Natural killer cell (primary cell): ENCODE results near the gene FLT1. TPM values are rescaled to one million over a fixed set of nuclear protein-coding genes. Genes with fewer than 3 reads are reported as not detected.

Experiments
- ATAC-seq, 3 donors: fragments of 150-1000 bp in 2 of 3; fragments of 200-7000 bp in 1 of 3; cut with Tn5 transposase; 1 replicate in 1 of 3; 2 replicates in 2 of 3; pipeline ENCODE4 v1.10.0; 2021; ENCODE audit warnings: mild to moderate bottlenecking in 2 of 3, moderate library complexity in 2 of 3
- DNase-seq, 2 donors: peaks; one replicate each; pipeline versions ENCODE4 v3.0.0 to v3.0.0-alpha.2; 2013 to 2021; ENCODE audit warnings: mixed read lengths in 1 of 2
- H3K27ac ChIP-seq: one replicate; pipeline ENCODE4 v1.5.1; 2013; ENCODE audit warnings: mild to moderate bottlenecking, low read length
- H3K27me3 ChIP-seq: one replicate; pipeline ENCODE4 v1.6.1; 2013; ENCODE audit warnings: low read length; ENCODE audit not compliant: control insufficient read depth, insufficient read depth
- H3K36me3 ChIP-seq: one replicate; pipeline ENCODE4 v1.6.1; 2013; ENCODE audit warnings: low read length; ENCODE audit not compliant: control insufficient read depth, insufficient read depth
- H3K4me1 ChIP-seq: one replicate; pipeline ENCODE4 v1.6.1; 2013; ENCODE audit warnings: low read length; ENCODE audit not compliant: control insufficient read depth, insufficient read depth
- H3K4me3 ChIP-seq: one replicate; pipeline ENCODE4 v1.5.1; 2013; ENCODE audit warnings: low read length
- H3K9me3 ChIP-seq: one replicate; pipeline ENCODE4 v1.6.1; 2013; ENCODE audit warnings: low read length; ENCODE audit not compliant: control insufficient read depth, insufficient read depth
- H3K27ac Mint-ChIP-seq, 2 donors: one replicate each; pipeline ENCODE4 v1.8.0; 2022; ENCODE audit warnings: mild to moderate bottlenecking in 2 of 2, mixed read lengths in 2 of 2, moderate library complexity in 1 of 2
- H3K27me3 Mint-ChIP-seq, 2 donors: one replicate each; pipeline ENCODE4 v1.8.0; 2022; ENCODE audit warnings: low read depth in 2 of 2, mixed read lengths in 2 of 2
- H3K36me3 Mint-ChIP-seq: one replicate; pipeline ENCODE4 v1.8.0; 2022; ENCODE audit warnings: mixed read lengths
- H3K4me1 Mint-ChIP-seq, 2 donors: one replicate each; pipeline ENCODE4 v1.8.0; 2022; ENCODE audit warnings: mixed read lengths in 2 of 2
- H3K4me3 Mint-ChIP-seq: one replicate; pipeline ENCODE4 v1.8.0; 2022; ENCODE audit warnings: mild to moderate bottlenecking, moderate library complexity, mixed read lengths
- H3K9me3 Mint-ChIP-seq, 2 donors: one replicate each; pipeline ENCODE4 v1.8.0; 2022; ENCODE audit warnings: mixed read lengths in 2 of 2
- WGBS: methylation state at CpG from one replicate; pipeline ENCODE4 v1.1.7; 2013; ENCODE audit warnings: missing lambda C conversion rate; ENCODE audit not compliant: insufficient coverage; 5-methylcytosine and 5-hydroxymethylcytosine counted together
- intact Hi-C: fragments of 100-400 bp; cut with micrococcal nuclease; formaldehyde crosslinking; loops from one replicate; pipeline ENCODE4 v1.14.2; 2022
- total RNA-seq, 4 donors: library from RNA; stranded (reverse); fragments of 120-200 nt in 1 of 4; gene quantifications; one replicate each; pipeline versions ENCODE4 v1.2.3 to v1.2.4, GENCODE V29; 2013 to 2022
- TF ChIP-seq, protein P1 (sequence below): fragments of 200-600 bp; IDR thresholded peaks from one replicate; pipeline ENCODE4 v1.8.0; 2022; ENCODE audit warnings: antibody characterized with exemption

The FLT1 gene
- total RNA-seq, 3 donors from 2014 or later (not counting 1 experiment from before 2014, with no cell fraction given) = 0.05 to 0.43 (median 0.07) TPM

DNA sequence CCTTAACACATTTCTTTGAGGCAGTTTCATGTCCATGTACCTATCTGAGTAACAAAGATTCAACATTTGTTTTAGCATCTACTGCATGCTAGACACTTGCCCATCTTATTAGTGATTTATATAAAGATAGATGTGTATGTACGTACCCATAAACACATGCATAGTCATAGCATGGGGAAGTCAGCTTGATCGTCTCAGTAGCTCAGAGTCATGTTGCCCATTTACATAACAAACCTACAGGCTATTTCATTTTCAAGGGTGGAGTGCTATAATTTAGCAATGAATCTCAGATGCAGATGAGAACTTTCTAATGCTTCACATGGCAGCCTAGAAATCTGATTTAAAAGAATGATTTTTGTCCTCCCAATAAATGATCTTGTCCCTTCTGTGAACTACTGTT lies 23.5 kb downstream of the FLT1 start:
- Histone ChIP-seq H3K27ac (no peak overlapping the region), H3K27me3 (peaks cover 2% of the 10 kb centered on the region), H3K9me3 (no peaks in the 10 kb centered on the region), H3K4me3 (no peak overlapping the region), H3K4me1 (no peaks in the 10 kb centered on the region), H3K36me3 (no peaks in the 10 kb centered on the region)
- no peak for DNase-seq
- TF ChIP-seq, protein P1, sequence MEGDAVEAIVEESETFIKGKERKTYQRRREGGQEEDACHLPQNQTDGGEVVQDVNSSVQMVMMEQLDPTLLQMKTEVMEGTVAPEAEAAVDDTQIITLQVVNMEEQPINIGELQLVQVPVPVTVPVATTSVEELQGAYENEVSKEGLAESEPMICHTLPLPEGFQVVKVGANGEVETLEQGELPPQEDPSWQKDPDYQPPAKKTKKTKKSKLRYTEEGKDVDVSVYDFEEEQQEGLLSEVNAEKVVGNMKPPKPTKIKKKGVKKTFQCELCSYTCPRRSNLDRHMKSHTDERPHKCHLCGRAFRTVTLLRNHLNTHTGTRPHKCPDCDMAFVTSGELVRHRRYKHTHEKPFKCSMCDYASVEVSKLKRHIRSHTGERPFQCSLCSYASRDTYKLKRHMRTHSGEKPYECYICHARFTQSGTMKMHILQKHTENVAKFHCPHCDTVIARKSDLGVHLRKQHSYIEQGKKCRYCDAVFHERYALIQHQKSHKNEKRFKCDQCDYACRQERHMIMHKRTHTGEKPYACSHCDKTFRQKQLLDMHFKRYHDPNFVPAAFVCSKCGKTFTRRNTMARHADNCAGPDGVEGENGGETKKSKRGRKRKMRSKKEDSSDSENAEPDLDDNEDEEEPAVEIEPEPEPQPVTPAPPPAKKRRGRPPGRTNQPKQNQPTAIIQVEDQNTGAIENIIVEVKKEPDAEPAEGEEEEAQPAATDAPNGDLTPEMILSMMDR = no peak
- peak in 1 of 3 donors; percentile 45 for ATAC-seq
- no peak overlapping the region for H3K4me3 Mint-ChIP-seq
- H3K4me1 Mint-ChIP-seq = no peaks in the 10 kb centered on the region
- WGBS = no CpG with 5 or more reads among the region's 2 CpGs
- intact Hi-C loops = no loop called here
- H3K36me3 Mint-ChIP-seq = no peaks in the 10 kb centered on the region
- no peaks in the 10 kb centered on the region for H3K9me3 Mint-ChIP-seq
- H3K27ac Mint-ChIP-seq = no peak overlapping the region
- H3K27me3 Mint-ChIP-seq = peaks cover 0 to 6% of the 10 kb centered on the region in 2 donors

DNA sequence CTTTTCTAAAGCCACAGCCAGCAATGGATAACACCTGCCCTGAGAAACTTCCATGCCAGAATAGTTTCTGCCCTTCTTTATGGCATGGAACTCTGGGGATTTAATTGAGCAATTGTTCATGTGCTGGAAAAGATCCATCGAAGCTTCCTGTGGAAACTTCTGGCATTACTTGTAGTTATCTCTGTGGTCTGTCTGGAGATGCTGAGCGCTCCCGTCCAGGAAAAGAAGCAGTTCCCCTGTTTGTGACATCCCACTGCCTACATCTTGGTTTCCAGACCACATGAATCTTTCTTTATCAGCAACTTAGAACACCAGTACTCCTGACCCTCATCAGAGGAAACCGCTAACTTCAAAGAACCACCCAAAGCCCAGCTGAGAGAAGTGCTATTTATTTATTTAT lies 24.6 kb downstream of the FLT1 start:
- Mint-ChIP-seq H3K27ac (no peak overlapping the region), H3K4me3 (no peak overlapping the region), H3K27me3 (peaks cover 4 to 6% of the 10 kb centered on the region in 2 donors), H3K4me1 (no peaks in the 10 kb centered on the region), H3K9me3 (no peaks in the 10 kb centered on the region), H3K36me3 (no peaks in the 10 kb centered on the region)
- intact Hi-C loops = no loop called here
- ATAC-seq = no peak
- WGBS = 26% methylated on average over 3 of the region's 4 CpGs
- DNase-seq = no peak
- Histone ChIP-seq H3K36me3 (no peaks in the 10 kb centered on the region), H3K9me3 (no peaks in the 10 kb centered on the region), H3K4me3 (no peak overlapping the region), H3K27ac (no peak overlapping the region), H3K4me1 (no peaks in the 10 kb centered on the region), H3K27me3 (peaks cover 2% of the 10 kb centered on the region)
- TF ChIP-seq, protein P1 = no peak

DNA sequence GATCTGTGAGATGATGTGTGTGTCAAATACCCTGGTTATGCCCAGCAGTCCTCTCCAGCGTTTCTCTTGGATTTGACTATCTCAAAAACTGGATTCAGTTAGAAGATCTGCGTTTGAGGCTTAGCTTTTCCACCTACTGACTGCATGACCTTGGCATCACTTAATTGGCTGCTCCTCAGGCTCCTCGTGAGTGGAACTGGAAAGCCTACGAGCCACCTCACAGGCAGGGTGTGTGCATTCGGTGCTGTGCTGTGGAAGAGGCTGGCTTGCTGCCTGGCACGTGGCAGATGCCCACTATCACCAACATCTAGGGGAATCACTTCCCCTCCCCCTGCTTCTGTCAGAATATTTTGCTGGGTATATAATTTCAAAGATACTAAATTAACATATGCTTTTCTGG lies 25.6 kb downstream of the FLT1 start:
- Mint-ChIP-seq H3K36me3 (no peaks in the 10 kb centered on the region), H3K9me3 (no peaks in the 10 kb centered on the region), H3K27ac (no peak overlapping the region), H3K27me3 (peaks cover 4 to 6% of the 10 kb centered on the region in 2 donors), H3K4me1 (no peaks in the 10 kb centered on the region), H3K4me3 (no peak overlapping the region)
- no peak overlapping the region for H3K27ac ChIP-seq
- peaks cover 2% of the 10 kb centered on the region for H3K27me3 ChIP-seq
- no peak overlapping the region for H3K4me3 ChIP-seq
- intact Hi-C loops = no loop called here
- H3K4me1 ChIP-seq = no peaks in the 10 kb centered on the region
- TF ChIP-seq, protein P1 = no peak
- ATAC-seq = no peak
- H3K36me3 ChIP-seq = no peaks in the 10 kb centered on the region
- no peak for DNase-seq
- WGBS = 89% methylated on average over 5 of the region's 6 CpGs
- H3K9me3 ChIP-seq = no peaks in the 10 kb centered on the region
